Activated T-cell treated with anti-CD3 and anti-CD28 coated beads for 24 hours (primary cell): ENCODE data around the gene MCCC1.
"Not testable (repeated sequence)": the region's sequence is repeated elsewhere in the genome, so short reads cannot be mapped to it uniquely, and the experiment has no call there.

ENCODE experiments used
- DNase-seq: peaks from one replicate; pipeline ENCODE4 v3.0.0-alpha.2; 2020; ENCODE audit warnings: low read depth

The MCCC1 gene

DNA sequence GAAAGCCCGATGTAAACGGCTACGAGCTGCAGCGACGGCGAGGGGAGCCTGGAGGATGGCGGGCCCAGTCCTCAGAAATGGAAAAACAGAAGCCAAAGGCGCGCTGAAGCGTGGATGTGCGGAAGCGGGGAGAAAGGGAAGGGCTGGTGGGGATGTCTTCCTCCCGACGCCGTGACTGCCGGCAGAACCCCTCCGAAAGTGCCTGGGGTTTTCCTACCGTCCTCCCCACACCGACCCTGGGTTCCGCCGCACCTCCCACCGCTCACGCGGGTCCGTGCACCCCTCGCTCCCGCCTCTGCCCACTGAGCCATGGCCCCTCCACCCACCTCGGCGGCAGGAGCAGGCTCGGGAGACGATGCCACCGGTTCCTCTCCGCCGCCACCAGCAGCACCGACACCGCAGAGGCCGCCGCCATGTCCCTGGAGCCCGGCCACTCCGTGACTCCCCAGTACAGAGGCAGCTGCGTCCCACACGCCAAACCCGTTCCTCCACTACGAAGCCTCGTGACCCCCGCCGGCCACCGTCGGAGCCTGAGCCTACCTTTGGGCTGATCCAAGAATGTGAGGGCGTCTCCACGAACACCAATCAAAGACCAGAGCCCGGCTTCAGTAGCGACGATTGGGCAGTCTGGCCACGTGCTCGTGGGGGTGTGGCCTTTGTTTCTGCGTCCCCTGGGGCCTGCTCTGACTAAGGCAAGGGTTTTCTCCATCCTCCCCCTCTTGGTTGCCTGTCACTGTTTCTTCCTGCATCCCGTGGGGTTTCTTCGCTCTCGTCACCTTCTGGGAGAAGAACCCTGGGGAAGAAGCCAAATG, at the start of gene MCCC1:
Gene MCCC1 (minus strand): TSS at position 471 of the 812 bp plus-strand sequence. CDS start 56 bp downstream, at position 415.
- peak; percentile 97 for DNase-seq

DNA sequence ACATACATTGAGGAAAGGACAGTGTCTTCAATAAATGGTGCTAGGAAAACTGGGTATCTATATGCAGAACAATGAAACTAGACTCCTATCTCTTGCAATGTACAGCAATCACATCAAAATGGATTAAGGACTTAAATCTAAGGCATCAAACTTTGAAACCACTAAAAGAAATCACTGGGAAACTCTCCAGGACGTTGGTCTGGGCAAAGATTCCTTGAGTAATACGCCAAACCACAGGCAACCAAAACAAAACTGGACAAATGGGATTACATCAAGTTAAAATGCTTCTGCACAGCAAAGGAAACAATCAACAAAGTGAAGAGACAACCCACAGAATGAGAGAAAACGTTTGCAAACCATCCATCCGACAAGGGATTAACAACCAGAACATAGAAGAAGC, 48.8 kb upstream of the MCCC1 start:
- DNase-seq, result no peak

DNA sequence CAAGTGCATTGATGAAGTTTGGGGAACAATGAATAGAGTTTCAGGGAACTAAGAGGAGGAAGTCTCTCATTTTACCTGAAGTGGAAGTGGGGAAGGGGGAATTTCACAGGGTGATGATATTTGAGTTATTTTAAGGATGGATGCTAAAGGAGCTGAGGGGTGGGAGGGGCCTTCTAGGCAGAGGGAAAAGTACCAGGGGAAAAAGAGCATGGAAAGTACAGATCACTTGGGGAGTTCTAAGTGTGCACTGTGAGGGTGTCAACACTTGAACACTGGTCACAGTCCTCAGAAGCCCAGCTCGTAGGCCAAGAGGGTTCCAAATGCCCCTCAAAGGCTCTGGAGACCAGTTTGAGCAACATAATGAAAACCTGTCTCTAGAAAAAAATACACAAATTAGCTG, 45.1 kb upstream of the MCCC1 start:
- DNase-seq, result no peak

DNA sequence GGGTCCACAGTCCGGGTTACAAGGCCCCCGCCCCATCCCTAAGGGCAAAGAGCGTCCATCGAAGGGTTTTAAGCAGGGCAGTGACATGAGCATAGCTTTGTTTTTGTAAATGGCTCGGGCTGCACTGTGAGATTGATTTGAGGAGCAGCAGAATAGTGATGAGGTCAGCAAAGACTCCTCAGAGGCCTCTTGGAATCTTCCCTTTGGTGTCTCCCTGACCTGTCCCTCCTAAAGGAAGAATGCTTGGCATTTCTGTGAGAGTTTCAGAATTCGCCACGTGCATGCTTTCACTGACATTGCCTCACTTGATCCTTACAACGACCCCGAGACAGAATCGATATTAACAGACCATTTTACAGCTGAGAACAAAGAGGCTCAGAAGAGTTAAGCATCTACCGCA, 42.9 kb upstream of the MCCC1 start:
- no peak for DNase-seq

DNA sequence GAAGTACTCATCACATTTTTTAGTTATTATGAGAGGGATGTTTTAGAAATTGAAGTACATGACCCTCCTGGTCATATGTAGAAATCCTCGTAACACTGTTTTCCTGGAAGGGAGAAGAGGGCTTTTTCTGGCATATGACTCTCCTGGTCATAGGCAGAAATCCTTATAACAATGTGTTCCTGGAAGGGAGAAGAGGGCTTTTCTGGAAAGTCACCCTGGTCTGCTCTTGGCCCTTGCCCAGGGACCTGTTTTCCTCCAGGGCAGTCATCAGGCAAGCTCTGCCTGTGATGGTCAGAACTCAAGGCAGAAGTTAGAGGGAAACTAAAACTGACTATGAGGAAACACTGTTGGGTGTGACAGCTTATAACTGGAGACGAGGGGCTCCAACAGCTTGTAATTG, 35.5 kb upstream of the MCCC1 start:
- no peak for DNase-seq

DNA sequence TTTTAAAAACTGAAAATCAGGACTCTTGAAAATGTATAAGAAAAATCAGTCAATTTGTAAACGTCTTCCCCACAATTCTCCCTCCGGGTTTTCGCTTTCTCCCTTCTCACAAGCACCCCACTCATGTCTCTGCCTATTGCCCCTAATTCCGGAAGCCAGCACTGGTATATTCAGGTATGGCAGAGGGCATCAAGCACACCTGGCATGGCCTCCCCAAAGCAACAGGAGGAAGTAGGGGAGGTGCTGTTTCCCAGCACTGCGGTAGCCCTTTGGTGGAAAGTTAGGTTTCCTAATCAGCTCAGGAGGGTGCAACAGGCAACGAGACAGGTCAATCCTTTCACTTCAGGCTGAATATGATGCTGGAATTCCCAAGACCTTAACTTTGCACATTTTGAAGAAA, 33.1 kb upstream of the MCCC1 start:
- no peak for DNase-seq

DNA sequence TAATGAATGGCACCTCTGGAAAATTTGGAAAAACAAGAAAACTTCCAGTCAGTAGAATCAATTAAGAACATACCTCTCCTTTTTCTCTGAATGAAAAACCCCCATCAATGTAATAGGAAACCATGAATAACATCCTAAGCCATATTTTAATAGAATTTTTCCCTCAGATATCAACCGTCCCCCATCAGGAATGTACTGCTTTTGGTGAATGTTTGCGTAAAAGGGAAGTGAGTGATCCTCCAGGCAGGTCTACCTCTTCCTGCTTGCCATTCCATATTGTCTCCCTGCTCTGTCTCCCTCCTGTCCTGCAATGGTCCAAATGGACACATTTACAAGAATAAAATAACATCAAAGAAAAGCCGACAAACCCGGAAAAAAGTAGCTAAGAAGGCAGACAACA, 32.4 kb upstream of the MCCC1 start:
- no peak for DNase-seq

DNA sequence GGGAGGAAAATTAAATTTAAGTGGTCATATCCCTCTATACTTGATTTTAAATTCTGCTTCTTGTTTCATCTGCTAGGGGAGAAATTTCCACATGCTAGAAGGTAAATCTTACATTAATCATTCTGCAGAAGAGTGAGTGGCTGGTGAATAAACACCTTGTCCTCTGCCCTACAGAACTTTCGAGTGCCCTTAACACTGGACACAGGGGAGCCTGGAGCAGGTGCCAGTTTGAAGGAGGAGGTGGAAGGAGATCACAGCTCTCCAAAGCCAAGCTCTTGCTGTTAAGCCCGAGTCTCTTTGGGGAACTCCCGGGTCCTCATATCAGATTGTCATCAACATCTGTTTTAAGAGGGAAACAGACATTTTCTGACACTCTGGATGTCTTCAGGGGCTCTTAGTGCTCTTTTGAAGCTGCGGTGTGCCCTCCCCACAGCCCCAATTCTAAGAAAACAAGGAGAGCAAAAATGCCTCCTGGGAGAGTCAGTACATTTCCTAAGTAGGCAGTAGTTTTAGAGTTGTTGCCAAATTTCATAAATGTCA, 32.0 kb upstream of the MCCC1 start:
- no peak for DNase-seq

DNA sequence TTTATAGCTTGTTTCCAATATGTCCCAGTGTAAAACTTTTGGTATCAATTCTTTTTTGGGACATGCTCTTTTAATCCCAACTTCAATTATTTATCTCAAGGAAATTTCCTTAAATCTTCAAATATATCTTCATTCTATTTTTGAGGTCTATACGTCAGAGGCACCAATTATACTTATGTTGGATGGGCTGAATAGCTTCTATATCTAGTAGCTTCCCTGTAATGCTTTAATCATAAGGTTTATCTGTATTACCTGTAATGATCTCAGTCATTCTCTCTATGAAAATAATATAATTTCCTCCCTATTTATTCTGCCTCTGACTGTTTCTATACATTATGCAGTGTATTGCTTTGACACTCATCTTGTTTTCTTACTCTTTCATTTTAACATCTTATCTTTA, 29.9 kb upstream of the MCCC1 start:
- no peak for DNase-seq

DNA sequence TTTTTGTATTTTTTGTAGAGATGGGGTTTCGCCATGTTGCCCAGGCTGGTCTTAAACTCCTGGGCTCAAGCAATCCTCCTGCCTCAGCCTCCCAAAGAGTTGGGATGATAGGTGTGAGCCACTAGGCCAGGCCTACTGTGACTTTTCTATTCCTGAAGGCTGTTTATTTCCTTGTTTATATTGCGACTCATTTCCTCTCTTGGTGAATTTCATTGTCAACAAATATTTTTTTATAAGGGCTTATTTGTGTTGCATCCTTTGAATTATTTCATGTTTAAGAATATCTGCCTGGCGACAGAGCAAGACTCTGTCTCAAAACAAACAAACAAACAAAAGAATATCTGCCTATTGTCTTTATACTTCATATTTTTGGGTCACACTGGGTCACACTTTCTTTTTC, 29.4 kb upstream of the MCCC1 start:
- no peak for DNase-seq

DNA sequence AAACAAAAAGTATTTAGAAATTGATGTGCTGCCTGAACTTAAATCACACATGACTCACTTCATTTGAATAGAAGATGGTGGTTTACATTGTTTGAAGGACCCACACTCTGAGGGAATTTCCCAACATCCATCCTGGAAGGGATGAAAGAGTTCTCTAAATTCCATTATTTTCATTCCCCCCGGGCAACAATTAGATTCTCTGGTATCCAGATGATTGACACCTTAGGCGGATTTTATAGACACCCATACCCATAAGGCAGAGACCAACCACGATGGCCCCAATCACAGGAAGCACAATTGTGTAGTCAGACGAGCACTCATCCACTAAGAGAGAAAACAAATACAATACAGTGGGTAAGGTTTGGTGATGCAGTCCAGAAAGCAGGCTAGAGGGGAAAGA, 24.6 kb upstream of the MCCC1 start:
- DNase-seq, result no peak

DNA sequence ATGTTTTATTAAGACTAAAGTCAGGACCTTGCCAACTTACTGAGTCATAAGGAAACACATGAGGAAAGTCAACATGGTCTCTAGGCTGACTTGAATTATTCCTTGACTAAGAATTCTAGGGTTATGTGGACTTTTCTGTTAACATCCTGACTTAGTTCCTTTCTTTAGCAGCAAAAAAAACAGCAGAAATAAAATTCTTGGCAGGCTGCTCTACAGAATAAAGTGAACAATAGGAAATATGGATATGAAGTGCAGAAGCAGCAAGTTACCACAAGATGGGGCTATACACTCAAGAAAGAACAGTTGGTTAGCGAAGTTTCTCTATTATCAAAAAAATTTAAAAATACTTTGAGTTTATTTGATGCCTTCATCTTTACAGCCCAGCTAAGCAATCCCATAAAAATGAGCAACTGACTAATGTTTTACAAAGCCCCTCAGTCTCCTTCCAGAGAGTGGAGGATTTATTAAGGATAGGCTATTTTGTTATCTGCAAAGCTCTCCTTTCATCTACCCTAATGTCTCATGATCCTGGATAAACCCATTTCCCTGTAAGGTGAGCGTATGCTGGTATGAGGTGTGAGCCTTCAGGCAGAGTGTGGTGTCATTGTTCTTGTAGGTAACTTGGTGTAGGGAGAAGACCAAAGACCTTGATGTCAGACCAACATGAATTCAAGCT, 23.1 kb upstream of the MCCC1 start:
- no peak for DNase-seq

DNA sequence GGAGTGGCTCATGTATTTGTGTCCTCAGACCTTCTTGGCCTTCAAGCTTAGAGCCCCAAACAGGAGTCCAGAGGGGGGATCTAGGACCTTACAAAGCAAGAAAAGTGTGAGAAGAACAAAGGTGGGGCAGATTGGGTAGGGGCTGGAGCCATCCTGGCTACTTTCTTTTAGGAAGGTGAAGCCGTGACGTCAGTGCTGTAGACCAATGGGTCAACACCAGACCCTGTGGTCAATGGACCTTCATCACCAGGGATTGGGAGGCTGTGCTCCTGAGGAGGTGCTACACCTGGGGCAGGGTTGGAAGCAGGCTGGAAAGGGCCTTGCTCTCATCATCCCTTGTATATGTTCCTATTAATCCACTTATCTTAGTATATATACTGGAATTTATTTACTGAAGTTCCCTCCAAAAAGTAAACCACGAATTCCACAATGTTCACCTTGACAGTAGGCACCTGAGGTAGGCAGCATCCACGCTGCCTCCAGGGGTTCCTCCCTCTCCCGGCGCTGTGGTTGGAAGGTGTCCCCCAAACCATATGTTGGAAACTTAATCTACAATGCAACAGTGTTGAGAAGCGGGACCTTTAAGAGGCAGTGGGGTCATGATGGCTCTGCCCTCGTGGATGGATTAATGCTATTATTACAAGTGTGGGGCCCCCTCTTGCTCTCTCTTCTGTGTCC, 21.4 kb upstream of the MCCC1 start:
- DNase-seq, result no peak

DNA sequence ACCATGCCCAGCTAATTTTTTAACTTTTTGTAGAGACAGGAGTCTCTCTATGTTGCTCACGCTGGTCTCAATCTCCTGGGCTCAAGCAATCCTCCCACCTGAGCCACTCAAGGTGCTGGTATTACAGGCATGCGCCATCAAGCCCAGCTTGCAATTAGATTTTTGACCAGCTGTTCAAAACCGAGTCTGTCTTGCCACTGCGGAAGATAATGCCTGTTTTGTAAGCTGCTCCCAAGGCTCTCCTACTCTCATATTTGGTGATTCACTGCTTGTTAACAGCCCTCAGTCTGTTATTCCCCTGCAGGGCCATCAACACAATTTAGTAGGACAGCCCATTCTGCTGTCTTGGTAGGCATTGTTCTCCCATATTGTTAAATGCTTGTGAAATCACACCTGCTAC, 17.8 kb upstream of the MCCC1 start:
- no peak for DNase-seq

DNA sequence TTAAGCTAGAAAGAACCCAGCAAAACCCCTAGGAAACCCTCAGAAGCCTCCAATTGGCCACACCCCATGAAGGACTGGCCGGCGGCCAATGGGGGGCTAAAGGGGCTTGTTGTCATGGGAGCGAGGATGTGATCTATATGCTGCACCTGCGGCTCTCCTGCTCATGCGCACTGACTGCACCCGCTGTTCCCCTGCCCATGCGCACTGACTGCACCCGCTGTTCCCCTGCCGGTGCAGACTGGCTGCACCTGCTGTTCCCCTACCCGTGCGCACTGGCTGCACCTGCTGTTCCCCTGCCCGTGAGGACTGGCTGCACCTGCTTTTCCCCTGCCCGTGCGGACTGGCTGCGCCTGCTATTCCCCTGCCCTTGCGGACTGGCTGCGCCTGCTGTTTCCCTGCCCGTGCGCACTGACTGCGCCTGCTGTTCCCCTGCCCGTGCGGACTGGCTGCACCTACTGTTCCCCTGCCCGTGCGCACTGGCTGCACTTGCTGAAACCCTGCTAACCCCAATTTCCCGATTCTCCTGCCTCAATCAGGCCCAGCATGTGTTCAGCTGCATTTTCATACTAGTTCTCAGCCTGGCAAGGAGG, 16.8 kb upstream of the MCCC1 start:
- DNase-seq, result peak; percentile 51

DNA sequence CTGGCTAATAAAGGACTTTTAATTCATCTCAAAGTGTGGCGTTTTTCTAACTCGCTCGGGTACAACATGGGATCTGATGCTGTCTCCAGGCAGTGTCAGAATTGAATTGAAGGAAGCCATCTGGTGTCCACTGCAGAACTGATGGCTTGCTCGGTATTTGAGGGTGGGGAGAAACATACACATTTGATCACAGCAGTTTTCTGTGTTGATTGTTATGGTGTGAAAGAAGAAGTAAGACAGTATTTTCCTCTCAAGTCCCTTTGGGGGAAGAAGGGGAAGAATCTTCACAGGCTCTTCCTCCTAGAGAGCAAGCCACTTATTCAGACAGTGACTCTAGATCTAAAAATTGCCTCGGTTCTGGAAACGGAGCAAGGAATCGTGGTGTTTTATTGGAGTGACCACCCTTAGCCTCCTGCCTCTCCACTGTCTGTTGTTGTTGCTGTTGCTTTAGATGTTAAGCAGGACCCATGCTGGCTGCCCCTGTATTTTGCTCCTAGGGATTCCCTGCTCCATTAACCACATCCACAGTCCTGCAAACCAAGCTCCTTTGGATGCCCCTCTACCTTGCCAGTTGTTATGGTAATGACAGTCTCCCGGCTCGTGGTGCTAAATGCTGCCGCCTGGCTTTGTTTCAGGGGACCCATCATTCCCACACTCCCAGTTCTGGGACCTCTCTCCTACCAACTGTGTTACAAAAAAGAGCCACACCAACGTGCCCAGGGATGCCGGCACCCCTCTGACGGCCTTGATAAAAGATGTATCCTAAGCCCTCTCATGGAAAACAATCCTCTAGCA, 15.3 kb upstream of the MCCC1 start:
- DNase-seq, result no peak

DNA sequence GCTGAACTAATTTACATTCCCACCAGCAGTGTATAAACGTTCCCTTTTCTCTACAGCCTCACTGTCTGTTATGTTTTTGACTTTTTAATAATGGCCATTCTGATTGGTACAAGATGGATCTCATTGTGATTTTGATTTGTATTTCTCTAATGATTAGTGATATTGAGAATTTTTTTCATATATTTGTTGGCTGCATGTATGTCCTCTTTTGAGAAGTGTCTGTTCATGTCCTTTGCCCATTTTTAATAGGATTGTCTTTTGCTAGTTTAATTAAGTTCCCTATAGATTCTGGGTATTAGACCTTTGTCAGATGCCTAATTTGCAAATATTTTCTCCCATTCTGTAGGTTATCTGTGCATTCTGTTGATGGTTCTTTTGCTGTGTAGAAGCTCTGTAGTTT, 10.6 kb upstream of the MCCC1 start:
- DNase-seq, result not testable (repeated sequence)

DNA sequence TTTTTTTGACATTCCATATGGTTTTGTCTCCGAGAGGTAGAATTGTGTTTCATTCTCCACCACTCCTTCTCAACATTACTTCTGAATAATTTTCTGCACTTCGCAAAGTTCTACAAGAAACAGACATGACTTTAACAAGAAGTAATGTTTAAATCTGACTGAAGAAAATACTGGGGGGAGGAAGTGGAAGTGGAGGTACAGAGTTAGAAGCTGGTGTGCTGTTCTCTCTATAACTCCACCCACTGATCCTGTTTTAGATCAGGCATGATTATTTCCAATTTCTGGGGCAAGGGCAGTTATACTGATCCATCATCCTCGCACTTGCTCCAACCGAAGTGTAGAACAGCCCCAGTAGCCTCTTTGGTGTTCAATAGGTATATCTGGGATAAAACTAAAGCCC, 9.2 kb upstream of the MCCC1 start:
- DNase-seq, result no peak

DNA sequence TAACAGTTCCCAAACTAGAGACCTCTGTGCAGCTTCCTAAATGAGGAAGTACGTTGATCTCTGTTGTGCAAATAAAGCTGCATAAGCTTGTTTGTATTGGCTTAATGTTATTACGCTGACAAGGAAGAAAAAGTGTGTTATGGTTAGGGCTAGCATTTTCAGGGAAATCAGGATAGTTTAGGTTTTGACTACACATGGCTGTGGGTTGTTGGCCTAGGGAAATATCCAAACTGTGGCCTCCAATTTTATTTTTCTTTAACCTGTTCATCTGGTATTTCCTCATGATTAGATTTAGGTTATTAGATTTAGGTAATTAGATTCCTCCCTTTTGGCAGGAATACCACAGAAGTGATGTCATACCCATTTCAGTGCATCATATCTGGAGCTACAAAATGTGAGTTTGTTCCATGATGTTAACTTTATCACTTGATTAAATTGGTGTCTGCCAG, 8.7 kb upstream of the MCCC1 start:
- no peak for DNase-seq

DNA sequence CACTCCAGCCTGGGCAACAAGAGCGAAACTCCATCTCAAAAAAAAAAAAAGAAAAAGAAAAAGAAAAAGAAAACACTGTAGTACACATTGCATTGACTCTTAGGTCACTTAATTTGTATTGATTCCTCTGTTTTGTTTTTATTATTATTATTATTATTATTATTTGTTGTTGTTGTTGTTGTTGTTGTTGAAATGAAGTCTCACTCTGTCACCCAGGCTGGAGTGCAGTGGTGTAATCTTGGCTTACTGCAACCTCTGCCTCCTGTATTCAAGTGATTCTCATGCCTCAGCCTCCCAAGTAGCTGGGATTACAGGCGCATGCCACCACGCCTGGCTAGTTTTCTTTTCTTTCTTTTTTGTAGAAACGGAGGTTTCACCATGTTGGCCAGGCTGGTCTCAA, 8.1 kb upstream of the MCCC1 start:
- DNase-seq, result not testable (repeated sequence)

DNA sequence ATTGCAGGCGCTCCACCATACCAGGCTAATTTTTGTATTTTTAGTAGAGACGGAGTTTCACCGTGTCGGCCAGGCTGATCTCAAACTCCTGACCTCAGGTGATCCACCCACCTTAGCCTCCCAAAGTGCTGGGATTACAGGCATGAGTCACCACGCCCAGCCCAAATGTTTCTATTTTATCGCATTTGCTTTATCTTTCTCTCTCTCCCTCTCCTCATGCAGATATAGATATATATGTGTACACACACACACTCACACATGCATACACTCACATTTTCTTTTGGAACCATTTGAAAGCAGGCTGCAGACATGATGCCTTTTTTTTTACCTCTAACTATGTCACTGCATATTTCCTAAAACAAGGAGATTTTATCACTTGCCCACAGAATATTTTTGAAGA, 7.3 kb upstream of the MCCC1 start:
- no peak for DNase-seq

DNA sequence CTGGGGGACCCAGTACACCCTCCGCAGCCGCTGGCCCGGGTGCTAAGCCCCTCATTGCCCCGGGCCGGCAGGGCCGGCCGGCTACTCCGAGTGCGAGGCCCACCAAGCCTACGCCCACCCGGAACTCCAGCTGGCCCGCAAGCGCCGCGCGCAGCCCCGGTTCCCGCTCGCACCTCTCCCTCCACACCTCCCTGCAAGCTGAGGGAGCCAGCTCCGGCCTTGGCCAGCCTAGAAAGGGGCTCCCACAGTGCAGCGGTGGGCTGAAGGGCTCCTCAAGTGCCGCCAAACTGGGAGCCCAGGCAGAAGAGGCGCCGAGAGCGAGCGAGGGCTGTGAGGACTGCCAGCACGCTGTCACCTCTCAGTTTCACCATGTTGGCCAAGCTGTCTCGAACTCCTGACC, 4.7 kb upstream of the MCCC1 start:
- DNase-seq, result not testable (repeated sequence)
